GF-D8 (cell line): Measurements from ENCODE around the gene GNG7.
"Not testable (repeated sequence)": the region's sequence is repeated elsewhere in the genome, so short reads cannot be mapped to it uniquely, and the experiment has no call there.

ENCODE experiments used
- DNase-seq: peaks from one replicate; lab custom pipeline; 2025; lab: John Stamatoyannopoulos, UW

Gene GNG7

DNA sequence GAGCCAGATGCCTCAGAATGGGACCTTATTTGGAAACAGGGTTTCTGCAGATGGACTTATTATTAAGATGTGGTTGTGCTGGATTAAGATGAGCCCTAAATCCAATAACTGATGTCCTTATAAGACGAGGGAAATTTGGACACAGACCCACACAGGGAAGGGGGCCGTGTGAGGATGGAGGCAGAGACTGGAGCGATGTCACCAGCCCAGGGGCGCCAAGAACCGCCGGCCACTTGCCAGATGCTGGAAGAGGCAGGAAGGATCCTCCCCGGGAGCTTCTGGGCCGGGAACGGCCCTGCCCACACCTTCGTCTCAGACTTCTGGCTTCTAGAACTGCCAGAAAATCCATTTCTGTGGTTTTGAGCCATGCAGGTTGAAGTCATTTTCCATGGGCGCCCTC, 26.6 kb downstream of the GNG7 start:
- DNase-seq, result no peak

DNA sequence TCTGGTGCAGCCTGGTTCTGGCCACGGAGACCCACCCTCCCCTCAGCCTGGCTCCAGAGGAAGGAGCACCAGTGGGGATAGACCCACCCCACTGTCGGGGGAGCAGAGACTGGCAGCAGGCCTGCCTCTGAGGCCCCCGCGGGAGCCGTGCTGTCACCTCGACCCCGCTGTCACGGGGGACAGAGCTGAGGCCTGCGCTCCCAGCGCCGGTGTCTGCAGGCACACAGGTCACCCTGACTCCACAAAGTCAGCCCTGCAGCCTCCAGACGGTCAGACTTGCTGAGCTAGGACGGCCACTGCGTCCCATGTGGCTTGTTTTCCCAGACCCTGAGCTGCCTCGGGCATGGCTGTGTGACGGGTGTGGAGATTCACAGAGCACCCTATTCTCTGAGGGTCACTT, 32.3 kb downstream of the GNG7 start:
- DNase-seq, result no peak

DNA sequence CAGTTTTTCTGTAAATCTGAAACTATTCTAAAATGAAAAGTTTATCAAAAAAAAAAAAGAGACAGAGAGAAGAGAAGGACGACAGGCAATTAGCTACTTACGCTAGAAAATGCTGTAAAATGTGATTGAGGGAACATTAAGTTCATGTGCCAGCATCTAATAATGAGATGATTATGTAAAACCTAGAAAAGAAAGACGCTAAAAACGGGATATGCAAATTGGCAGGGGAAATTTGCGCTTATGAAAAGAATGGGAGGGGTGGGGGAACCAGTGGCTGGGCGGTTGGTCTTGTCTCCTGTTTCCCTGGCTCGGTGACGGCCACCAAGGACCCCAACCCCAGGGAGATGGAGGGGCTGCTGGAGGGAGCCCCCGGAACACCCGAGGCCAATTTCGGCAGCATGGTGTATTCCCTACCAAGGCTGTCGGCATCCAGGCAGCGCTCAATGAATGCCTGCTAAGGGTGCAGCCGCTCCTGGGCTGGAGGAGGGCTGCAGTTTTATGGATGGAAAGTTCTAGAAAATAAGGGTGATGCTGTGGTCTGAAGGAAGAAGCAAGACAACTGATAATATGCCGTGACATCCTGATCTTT, 34.2 kb downstream of the GNG7 start:
- DNase-seq, result no peak

DNA sequence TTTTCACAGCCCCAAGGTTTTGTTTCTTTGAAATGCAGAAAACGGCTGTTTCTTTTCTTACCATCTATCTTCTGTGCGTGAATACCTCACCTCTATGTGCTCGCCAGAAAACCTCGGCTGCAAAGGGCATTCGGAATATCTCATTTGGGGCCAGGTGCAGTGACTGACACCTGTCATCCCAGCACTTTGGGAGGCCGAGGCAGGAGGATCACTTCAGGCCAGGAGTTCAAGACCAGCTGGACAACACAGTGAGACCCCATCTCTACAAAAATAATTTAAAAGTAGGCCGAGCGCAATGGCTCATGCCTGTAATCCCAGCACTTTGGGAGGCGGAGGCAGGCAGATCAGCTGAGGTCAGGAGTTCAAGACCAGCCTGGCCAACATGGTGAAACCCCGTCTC, 35.1 kb downstream of the GNG7 start:
- DNase-seq, result not testable (repeated sequence)

DNA sequence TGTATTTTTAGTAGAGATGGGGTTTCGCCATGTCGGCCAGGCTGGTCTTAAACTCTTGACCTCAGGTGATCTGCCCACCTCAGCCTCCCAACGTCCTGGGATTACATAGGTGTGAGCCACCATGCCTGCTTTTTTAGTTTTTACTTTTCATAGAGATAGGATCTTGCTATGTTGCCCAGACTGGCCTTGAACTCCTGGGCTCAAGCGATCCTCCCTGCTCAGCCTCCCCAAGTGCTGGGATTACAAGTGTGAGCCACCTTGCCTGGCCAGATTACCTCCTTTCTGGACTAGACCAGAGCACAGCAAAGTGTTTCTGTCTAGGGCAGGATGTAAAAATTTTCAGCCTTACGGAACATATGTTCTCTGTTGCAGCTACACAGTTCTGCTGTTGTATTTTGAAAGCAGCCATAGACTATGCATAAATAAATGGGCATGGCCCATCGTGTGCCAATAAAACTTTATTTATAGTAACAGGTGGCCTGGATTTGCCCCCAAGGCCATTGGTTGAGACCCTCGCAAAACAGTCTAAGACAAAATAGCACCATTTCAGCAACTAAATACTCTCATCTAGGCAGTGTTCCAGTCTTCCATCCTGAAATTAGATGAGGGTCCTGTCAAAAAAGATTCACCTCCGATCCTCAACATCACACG, 36.0 kb downstream of the GNG7 start:
- no peak for DNase-seq

DNA sequence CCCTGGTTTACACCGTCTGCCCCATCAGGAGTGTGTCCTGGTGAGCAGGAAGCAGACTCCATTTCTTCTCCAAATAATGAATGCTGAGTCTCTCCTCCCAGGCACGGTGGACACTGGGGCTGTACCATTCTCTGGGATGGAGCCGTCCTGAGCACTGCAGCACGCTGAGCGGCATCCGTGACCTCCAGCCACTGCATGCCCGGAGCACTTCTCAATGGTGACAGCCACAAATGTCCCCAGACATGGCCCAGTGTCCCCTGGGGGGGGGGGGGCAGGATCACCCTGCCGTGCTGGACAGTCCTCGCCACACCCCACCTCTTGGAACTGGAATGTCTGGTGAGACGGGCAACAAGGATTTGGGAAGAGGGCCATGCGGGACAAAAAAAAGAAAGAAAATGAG, 37.4 kb downstream of the GNG7 start:
- DNase-seq, result no peak

DNA sequence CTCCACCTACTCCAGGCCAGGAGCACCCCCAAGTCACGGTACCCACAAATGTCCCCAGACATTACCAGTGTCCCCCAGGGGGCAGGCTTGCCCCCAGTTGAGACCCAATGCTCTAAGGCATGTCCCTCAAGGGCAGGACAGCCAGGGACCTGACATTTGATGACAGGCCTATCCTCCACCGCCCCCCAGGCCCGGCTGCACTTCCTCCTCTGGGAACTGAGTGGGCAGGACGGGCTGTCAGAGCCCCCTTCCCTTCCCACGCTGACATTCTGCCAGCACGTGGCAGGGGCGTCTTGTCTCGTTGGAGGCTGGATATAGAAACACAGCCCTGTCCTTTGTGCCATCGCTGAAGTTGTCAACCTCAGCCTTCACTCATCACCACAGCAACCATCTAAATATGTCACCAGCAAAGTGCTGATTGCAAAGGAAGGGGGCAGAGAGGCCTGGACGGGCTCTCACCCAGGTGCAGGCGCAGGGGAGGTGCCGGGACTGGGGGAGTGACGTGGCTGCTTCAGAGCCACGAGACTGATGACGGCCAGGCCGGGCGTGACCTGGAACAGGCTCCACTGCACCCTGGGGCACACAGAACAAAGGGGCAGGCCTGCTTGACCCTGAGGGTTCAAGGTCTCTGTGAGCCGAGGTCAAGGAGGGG, 38.4 kb downstream of the GNG7 start:
- DNase-seq, result no peak

DNA sequence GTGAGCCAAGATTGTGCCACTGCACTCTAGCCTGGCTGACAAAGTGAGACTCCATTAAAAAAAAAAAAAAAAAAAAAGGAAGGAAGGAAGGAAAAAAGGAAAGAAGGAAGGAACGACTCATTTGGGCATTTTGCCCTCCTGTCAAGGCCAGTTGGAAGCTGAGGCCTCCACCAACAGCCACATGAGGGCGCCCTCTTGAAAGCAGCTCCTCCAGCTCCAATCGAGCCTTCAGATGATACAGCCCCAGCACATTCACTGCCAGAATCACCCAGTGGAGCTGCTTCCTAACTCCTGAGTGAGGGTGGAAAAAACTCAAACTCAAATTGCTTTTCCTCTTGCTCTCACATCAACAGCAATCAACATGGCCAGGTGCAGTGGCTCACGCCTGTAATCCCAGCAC, 40.9 kb downstream of the GNG7 start:
- no peak for DNase-seq

DNA sequence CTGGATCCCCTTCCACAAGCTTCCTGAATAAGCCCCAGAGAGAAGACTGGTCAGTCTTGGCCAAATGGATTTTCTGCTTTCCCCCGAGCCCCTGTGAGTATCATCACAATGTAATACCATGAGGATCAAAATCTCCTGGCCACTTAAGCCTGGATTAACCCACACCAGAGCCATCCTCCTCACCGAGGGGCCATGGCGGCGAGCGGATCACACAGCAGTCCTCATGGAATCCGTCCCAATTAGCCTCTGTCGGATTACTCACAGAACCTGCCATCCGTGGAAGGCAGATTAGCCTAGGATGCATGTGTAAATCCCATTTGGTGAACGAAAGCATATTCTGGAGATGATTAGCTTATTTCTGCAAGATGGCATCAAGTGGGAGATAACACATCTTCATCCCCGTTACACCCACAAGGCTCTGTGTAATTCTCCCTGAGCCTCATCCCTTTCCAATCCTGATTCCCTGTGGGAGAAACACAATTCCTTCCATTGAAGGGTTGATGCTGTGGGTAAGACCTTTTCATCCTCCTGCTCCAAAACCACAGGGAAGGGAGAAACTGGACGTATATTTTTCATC, 42.5 kb downstream of the GNG7 start:
- DNase-seq, result no peak

DNA sequence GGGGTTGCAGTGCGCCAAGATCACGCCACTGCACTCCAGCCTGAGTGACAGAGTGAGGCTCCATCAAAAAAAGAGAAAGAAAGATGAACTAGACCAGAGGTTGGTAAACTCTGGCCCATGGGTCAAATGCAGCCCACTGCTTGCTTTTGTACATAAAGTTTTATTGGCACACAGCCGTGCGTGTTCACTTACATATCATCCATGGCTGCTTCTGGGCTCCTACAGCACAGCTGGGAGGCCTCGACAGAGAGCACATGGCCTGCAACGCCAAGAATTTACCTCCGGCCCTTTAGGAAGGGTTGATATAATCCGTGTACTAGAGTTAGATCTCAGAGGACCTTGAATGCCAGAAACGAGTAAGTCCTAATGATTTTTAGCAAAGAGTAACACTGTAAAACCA, 46.0 kb downstream of the GNG7 start:
- no peak for DNase-seq

DNA sequence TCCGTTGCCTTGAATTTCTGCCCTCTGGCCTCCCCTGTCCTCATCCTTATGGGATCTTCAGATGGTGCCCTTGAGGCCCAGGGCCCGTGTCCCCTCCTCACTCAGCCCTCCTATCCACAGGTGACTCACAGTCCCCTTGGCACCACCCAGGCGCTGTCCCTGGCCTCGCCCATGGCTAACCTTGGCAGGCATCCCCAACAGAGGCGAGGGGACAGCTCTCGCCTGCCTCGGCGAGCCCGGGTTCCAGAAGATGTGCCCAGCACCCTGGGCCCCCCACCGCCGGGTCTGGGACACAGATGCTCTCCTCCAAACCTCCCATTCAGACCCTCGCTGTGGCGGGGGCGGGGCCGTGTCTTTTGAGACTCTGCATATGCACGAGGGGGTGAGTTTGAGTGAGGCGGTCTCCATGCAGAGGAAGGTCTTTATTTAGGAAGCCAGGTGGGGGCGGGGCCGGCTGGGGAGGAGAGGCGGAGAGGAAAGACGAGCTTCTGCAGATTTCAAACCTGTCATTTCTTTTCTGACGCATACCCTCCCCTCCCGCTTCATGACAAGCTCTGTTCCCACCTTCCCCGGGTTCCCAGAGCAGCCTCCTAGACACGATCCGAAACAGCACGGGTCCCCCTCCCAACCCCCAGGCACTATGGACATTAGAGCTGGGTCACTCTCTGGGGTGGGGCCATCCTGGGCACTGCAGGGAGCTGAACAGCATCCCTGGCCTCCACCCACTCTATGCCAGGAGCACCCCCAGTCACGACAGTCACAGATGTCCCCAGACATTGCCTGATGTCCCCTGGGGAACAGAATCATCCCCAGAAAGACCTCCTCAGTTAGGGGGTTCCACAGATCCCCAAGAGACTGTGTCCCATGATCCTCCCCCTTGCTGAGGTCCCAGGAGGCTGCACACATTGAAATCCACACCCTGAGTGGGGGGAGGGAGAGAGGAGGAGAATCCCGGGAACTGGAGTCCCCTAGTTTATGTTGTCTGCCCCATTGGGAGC, 48.5 kb downstream of the GNG7 start:
- no peak for DNase-seq

DNA sequence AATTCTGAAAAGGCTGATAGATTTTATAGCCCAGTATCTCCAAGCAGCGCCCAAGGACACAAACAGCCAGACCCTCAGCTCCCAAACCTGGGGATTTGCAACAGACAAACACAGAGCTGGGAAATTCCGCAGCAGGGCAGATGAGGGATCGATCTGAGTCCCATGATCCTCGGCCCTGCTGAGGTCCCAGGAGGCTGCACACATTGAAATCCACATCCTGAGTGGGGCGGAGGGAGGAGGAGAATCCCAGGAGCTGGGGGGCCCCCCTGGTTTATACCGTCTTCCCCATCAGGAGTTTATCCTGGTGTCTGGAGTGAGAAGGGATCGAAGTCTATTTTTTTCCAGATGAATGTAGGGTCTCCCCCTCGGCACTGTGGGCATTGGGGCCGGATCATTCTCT, 49.3 kb downstream of the GNG7 start:
- DNase-seq, result no peak

DNA sequence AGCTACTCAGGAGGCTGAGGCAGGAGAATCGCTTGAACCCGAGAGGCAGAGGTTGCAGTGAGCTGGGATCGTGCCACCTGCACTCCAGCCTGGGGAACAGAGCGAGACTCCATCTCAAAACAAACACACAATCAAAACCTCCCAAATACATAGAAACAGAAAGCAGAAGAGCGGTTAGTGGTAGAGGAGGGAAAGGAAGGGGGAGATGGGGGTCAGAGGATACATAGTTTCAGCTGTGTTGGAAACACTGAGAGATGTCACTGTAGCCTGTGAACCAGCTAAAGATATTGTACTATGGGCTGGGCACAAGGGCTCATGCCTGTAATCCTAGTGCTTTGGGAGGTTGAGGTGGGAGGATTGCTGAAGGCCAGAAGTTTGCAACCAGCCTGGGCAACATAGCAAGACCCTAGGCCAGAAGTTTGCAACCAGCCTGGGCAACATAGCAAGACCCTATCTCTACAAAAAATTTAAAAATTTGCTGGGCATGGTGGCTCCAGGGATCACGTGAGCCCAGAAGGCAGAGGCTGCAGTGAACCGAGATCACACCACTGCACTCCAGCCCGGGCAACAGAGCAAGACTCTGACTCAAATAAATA, 49.9 kb downstream of the GNG7 start:
- no peak for DNase-seq

DNA sequence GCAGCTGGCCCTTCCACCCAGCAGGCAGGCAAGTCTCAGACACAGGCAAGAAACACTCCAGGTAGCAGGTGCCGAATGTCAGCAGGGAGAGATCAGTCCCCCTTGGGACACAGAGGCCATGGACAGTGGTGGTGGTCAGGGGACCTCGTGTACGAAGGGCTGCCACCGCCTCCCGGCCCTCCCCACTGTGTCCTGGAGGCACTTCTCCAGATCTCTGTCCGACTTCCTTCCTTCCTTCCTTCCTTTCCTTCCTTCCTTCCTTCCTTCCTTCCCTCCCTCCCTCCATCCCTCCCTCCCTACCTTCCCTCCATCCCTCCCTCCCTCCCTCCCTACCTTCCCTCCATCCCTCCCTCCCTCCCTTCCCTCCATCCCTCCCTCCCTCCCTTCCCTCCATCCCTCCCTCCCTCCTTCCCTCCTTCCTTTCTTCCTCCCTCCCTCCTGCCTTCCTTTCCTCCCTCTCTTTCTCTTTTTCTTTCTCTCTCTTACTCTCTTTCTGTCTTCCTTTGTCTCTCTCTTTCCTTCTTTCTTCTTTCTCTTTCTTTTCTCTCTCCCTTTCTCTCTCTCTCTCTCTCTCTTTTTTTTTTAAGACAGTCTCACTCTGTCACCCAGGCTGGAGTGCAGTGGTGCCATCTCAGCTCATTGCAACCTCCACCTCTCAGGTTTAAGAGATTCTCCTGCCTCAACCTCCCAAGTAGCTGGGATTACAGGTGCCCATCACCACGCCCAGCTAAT, 51.3 kb downstream of the GNG7 start:
- DNase-seq, result not testable (repeated sequence)

DNA sequence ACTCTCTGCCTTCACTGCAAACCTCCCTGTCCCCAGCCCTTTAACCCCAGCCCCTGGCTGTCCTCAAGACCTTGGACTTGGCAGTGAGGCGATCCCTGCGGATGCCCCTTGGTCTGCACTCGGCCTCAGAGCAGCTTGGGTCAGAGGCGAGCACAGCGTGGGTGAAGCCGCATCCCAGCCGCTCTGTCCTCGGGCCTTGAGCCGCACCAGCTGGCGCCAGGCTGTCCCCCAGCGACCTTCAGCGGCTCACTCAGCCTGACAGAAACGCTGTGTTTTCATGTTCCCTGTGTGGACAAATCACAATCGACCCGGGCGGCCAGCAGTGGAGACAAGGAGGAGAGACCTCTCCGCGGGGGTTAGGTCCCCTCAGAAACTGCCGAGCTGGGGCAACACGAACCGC, 52.0 kb downstream of the GNG7 start:
- DNase-seq, result no peak

DNA sequence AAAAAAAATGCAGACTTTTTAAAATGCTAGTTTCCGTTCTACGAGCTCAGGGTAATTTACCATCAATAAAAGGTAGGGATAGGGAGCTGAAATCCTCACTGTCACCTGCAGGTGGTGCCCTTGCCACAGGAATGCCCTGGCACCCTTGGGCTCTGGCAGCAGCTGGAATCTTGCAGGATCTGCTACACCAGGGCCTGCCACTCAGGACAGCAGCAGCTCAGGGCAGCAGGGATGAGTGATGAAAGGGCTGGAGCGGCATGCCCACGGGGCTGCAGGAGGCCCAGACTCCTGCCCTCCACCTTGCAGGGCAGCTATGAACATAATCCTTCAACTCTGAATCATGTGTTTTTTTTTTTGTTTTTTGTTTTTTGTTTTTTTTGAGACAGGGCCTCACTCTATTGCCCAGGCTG, 54.0 kb downstream of the GNG7 start:
- DNase-seq, result peak; percentile 70

DNA sequence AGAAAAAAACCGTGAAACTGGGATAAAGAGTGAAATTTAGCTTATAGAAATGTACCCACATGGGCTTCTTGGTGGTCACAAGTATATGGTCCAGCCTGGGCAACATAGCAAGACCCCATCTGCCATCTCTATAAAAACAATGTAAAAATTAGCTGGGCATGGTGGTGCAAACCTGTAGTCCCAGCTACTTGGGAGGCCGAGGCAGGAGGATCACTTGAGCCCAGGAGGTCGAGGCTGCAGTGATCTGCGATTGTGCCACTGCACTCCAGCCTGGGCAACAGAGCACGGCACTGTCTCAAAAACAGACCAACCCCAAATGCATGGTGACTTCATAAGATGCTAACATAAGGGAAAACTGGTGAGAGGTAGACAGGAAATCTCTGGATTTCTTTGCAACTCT, 54.4 kb downstream of the GNG7 start:
- DNase-seq, result no peak

DNA sequence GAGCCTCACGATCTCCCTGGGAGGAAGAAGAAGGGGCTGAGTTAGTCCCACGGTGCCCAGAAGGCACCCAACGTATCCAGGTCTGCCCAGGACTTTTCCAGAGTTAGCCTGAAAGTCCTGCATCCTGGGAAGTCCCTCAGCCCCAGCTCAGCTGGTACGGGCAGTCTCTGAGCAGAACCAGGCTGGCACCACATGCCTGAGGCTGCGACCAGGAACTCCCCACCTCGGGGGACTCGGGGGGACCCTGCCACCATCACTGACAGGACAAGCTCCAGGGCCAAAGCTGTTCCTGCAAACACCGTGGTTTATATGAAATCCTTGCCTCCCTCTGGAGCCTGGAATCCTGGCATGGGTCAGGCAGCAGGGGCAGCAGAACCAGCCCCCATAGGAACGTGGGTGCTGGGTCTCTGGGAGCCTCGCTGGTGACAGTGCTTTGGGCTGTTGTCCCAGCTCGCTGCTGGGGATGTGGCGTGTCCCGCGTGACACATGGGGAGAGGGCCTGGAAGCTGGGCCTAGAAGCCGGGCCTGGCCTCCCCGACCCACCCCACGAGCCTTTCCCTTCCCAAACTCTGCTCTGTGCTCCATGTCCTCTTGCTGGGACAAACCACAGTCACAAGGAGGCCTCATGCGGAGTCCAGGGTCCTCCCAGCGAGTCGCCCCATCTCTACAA, 55.5 kb downstream of the GNG7 start:
- no peak for DNase-seq

DNA sequence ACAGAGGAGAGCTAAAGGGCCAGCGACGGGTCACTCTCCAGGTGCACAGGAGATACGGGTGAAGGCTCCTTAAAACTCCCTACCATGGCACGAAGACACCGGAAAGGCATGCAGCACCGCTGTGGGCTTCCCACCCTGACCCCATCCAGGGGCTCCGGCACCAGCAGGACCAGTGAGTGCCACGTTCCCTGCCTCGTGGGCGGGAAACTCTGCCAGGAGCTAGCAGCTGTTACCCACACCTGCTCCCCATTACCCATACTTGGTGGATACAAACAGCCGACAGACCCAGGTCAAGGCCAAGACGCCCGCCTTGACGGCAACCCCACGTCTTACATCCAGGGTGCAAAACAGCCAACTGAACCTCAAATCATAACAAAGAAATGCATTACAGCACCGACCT, 56.7 kb downstream of the GNG7 start:
- DNase-seq, result no peak

DNA sequence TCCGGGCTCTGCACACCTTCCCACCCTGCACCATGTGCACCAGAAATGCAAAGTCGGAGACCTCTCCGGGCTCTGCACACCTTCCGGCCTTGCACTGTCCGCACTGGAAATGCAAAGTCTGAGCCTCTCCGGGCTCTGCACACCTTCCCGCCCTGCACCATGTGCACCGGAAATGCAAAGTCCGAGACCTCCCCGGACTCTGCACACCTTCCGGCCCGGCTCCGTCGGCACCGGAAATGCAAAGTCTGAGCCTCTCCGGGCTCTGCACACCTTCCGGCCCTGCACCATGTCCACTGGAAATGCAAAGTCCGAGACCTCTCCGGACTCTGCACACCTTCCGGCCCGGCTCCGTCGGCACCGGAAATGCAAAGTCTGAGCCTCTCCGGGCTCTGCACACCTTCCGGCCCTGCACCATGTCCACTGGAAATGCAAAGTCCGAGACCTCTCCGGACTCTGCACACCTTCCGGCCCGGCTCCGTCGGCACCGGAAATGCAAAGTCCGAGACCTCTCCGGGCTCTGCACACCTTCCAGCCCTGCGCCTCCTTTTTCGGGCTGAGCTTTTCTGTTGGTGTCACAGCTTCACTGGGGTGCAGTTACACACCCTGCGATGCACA, 59.3 kb downstream of the GNG7 start:
- DNase-seq, result not testable (repeated sequence)
